Muscle of leg (tissue), 11 donors: ENCODE data around the gene DIRAS2. TPM values are rescaled to one million over a fixed set of nuclear protein-coding genes. Genes with fewer than 3 reads are reported as not detected.

Experiments used
- DNase-seq: peaks from one replicate; pipeline ENCODE4 v3.0.0; 2013
- H3K27ac ChIP-seq: one replicate; pipeline ENCODE4 v1.5.1; 2013; ENCODE audit warnings: mild to moderate bottlenecking, low read length, control low read depth
- H3K27me3 ChIP-seq: one replicate; pipeline ENCODE4 v1.6.1; 2013; ENCODE audit warnings: low read length; ENCODE audit not compliant: control insufficient read depth, insufficient read depth
- H3K36me3 ChIP-seq: one replicate; pipeline ENCODE4 v1.6.1; 2013; ENCODE audit warnings: low read length; ENCODE audit not compliant: control insufficient read depth, insufficient read depth
- H3K4me1 ChIP-seq: one replicate; pipeline ENCODE4 v1.6.1; 2013; ENCODE audit warnings: low read length; ENCODE audit not compliant: control insufficient read depth, insufficient read depth
- H3K4me3 ChIP-seq: one replicate; pipeline ENCODE4 v1.5.1; 2013; ENCODE audit warnings: low read length, control low read depth
- H3K9me3 ChIP-seq: replicated peaks from 2 replicates; pipeline ENCODE4 v1.6.1; 2013; ENCODE audit warnings: low read depth, low read length; ENCODE audit not compliant: control insufficient read depth
- WGBS: methylation state at CpG from one replicate; pipeline ENCODE4 v1.1.5; 2013; ENCODE audit warnings: missing lambda C conversion rate; ENCODE audit not compliant: insufficient coverage; 5-methylcytosine and 5-hydroxymethylcytosine counted together
- polyA plus RNA-seq, 8 donors: library from polyadenylated mRNA; unstranded; fragments of 120-200 nt; gene quantifications; one replicate each; pipeline versions ENCODE4 v1.2.1 to v1.2.3, GENCODE V29; 2013; ENCODE audit warnings: inconsistent platforms in 1 of 8, low replicate concordance in 1 of 8; ENCODE audit not compliant: insufficient read length in 8 of 8, insufficient read depth in 1 of 8
- total RNA-seq: library from RNA; stranded (reverse); fragments of 120-200 nt; gene quantifications from one replicate; pipeline ENCODE4 v1.2.4, GENCODE V29; 2013

DIRAS2 gene
- total and polyA plus RNA-seq, 9 donors, result 0.65 to 1.9 (median 0.93) TPM

GRCh38 chr9:90578126-90578815 is 64.4 kb downstream of the DIRAS2 start:
- Histone ChIP-seq H3K4me1 (no peaks in the 10 kb centered on the region), H3K36me3 (no peaks in the 10 kb centered on the region), H3K9me3 (no peaks in the 10 kb centered on the region), H3K4me3 (no peak overlapping the region), H3K27me3 (no peaks in the 10 kb centered on the region), H3K27ac (peak overlapping the region; percentile 29)
- no CpG with 5 or more reads among the region's 3 CpGs for WGBS
- DNase-seq, result no peak

GRCh38 chr9:90569511-90569910 is 73.1 kb downstream of the DIRAS2 start:
- whole genome bisulfite sequencing, result no CpG with 5 or more reads among the region's 1 CpG
- Histone ChIP-seq H3K9me3 (no peaks in the 10 kb centered on the region), H3K36me3 (no peaks in the 10 kb centered on the region), H3K4me1 (peaks cover 6% of the 10 kb centered on the region), H3K27me3 (no peaks in the 10 kb centered on the region), H3K4me3 (no peak overlapping the region), H3K27ac (no peak overlapping the region)
- peak; percentile 39 for DNase-seq

- Histone ChIP-seq H3K27ac (no peak overlapping the region), H3K27me3 (no peaks in the 10 kb centered on the region), H3K36me3 (no peaks in the 10 kb centered on the region), H3K9me3 (no peaks in the 10 kb centered on the region), H3K4me3 (no peak overlapping the region), H3K4me1 (peaks cover 6% of the 10 kb centered on the region)
- WGBS, result no CpG with 5 or more reads among the region's 3 CpGs
- no peak for DNase-seq
Observed at GRCh38 chr9:90568667-90569066, 74.0 kb downstream of the DIRAS2 start.

GRCh38 chr9:90562229-90562628 is 80.4 kb downstream of the DIRAS2 start:
- H3K4me1 ChIP-seq, result no peaks in the 10 kb centered on the region
- no peak overlapping the region for H3K27ac ChIP-seq
- no peaks in the 10 kb centered on the region for H3K9me3 ChIP-seq
- no peaks in the 10 kb centered on the region for H3K36me3 ChIP-seq
- WGBS, result 80% methylated on average over 2 of the region's 4 CpGs
- no peaks in the 10 kb centered on the region for H3K27me3 ChIP-seq
- H3K4me3 ChIP-seq, result no peak overlapping the region
- no peak for DNase-seq

Other genes with a start within 250 kb of the DIRAS2 start
- 3.7 TPM for gene SYK, start 159.0 kb upstream of the DIRAS2 start, total RNA-seq
- gene SYK, start 159.0 kb upstream of the DIRAS2 start, polyA plus RNA-seq, result 1 to 10 TPM; 2.3 to 5.1 (median 3.4) TPM